PC-9 (cell line): ENCODE data around the gene C8G.

Experiments
- EZH2 ChIP-seq: fragments of 200-600 bp; sonication (generic); IDR thresholded peaks from 2 replicates; pipeline ENCODE4 v1.8.0; 2017; ENCODE audit warnings: antibody characterized with exemption, low read depth
- TF ChIP-seq, protein P1 (sequence below): fragments of 200-600 bp; sonication (generic); conservative IDR thresholded peaks from 2 replicates; pipeline ENCODE4 v1.6.1; 2017; ENCODE audit warnings: mixed run types, antibody characterized with exemption, mild to moderate bottlenecking, moderate library complexity

DNA sequence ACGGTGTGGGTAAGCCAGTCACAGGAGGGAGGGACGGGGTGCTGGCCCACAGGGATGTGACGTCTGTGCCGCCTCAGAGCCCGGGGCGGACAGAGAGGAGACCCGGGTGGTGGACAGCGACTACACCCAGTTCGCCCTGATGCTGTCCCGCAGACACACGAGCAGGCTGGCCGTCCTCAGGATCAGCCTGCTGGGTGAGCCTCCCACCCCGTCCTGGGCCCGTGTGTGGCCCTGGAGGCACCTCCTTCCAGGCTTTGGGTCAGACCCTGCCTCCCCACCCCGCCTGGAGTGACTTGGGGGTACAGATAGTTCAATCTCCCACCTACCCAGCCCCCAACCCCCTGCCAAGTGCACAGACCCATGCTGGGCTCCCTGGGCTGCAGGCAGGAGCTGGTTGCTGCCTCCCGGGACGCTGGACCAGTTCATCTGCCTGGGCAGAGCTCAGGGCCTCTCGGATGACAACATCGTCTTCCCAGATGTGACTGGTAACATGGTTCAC, 8.8 kb downstream of the C8G start:
- TF ChIP-seq, protein P1, sequence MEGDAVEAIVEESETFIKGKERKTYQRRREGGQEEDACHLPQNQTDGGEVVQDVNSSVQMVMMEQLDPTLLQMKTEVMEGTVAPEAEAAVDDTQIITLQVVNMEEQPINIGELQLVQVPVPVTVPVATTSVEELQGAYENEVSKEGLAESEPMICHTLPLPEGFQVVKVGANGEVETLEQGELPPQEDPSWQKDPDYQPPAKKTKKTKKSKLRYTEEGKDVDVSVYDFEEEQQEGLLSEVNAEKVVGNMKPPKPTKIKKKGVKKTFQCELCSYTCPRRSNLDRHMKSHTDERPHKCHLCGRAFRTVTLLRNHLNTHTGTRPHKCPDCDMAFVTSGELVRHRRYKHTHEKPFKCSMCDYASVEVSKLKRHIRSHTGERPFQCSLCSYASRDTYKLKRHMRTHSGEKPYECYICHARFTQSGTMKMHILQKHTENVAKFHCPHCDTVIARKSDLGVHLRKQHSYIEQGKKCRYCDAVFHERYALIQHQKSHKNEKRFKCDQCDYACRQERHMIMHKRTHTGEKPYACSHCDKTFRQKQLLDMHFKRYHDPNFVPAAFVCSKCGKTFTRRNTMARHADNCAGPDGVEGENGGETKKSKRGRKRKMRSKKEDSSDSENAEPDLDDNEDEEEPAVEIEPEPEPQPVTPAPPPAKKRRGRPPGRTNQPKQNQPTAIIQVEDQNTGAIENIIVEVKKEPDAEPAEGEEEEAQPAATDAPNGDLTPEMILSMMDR, result no peak
- TF ChIP-seq EZH2, result no peak
